Keratinocyte (primary cell): ENCODE results near the gene NCOA7. TPM values are rescaled to one million over a fixed set of nuclear protein-coding genes. Genes with fewer than 3 reads are reported as not detected.

ENCODE experiments used
- DNase-seq: peaks from one replicate; pipeline ENCODE4 v3.0.0-alpha.2; 2011; ENCODE audit warnings: low read depth, missing footprints, low spot score
- FAIRE-seq: peaks from 2 replicates; lab custom pipeline; 2011; peaks lifted over from hg19 to GRCh38; lab: Jason Lieb, UNC
- H2AFZ ChIP-seq: 2 replicates; pipeline ENCODE4 v1.6.0; 2012; ENCODE audit warnings: low read length, control low read depth, inconsistent platforms; ENCODE audit not compliant: control insufficient read depth
- H3K27ac ChIP-seq: 2 replicates; pipeline ENCODE4 v1.5.1; 2011; ENCODE audit warnings: low read length; ENCODE audit not compliant: control insufficient read depth, insufficient read depth
- H3K27me3 ChIP-seq: 3 replicates; pipeline ENCODE4 v1.6.0; 2011; ENCODE audit warnings: low read length; ENCODE audit not compliant: control insufficient read depth, insufficient read depth; ENCODE audit errors: extremely low read depth
- H3K36me3 ChIP-seq, 2 experiments: 2 replicates in 1 of 2; 3 replicates in 1 of 2; pipeline ENCODE4 v1.5.1; 2011; ENCODE audit warnings: low read length in 2 of 2, mild to moderate bottlenecking in 1 of 2; ENCODE audit not compliant: control insufficient read depth in 2 of 2, insufficient read depth in 2 of 2; ENCODE audit errors: extremely low read depth in 1 of 2
- H3K4me1 ChIP-seq: 3 replicates; pipeline ENCODE4 v1.5.1; 2011; ENCODE audit warnings: low read length; ENCODE audit not compliant: control insufficient read depth, insufficient read depth; ENCODE audit errors: extremely low read depth
- H3K4me2 ChIP-seq: 3 replicates; pipeline ENCODE4 v1.6.0; 2011; ENCODE audit warnings: low read depth, low read length; ENCODE audit not compliant: control insufficient read depth, insufficient read depth; ENCODE audit errors: extremely low read depth
- H3K4me3 ChIP-seq, 3 experiments: fragments of 200-600 bp in 1 of 3; sonication (generic) in 1 of 3; 2 replicates in 2 of 3; 3 replicates in 1 of 3; pipeline ENCODE4 v1.5.1; 2011 to 2016; ENCODE audit warnings: low read length in 3 of 3, mild to moderate bottlenecking in 3 of 3, control low read depth in 2 of 3, inconsistent platforms in 1 of 3, low read depth in 1 of 3, mixed read lengths in 1 of 3, mixed run types in 1 of 3, moderate library complexity in 1 of 3; ENCODE audit not compliant: control insufficient read depth in 2 of 3, insufficient read depth in 2 of 3; ENCODE audit errors: extremely low read depth in 1 of 3
- H3K79me2 ChIP-seq: 2 replicates; pipeline ENCODE4 v1.6.0; 2012; ENCODE audit warnings: low read length; ENCODE audit not compliant: control insufficient read depth, insufficient read depth
- H3K9ac ChIP-seq: 3 replicates; pipeline ENCODE4 v1.6.0; 2011; ENCODE audit warnings: low read length; ENCODE audit not compliant: control insufficient read depth, insufficient read depth; ENCODE audit errors: extremely low read depth
- H3K9me1 ChIP-seq: 3 replicates; pipeline ENCODE4 v1.6.0; 2011; ENCODE audit warnings: low read length; ENCODE audit not compliant: control insufficient read depth, insufficient read depth; ENCODE audit errors: extremely low read depth
- H3K9me3 ChIP-seq: 2 replicates; pipeline ENCODE4 v1.5.1; 2012; ENCODE audit warnings: low read depth, low read length; ENCODE audit not compliant: control insufficient read depth
- H4K20me1 ChIP-seq: 3 replicates; pipeline ENCODE4 v1.6.0; 2011; ENCODE audit warnings: low read length; ENCODE audit not compliant: control insufficient read depth, insufficient read depth; ENCODE audit errors: extremely low read depth
- CTCF ChIP-seq, 3 experiments: IDR thresholded peaks in 1 of 3; conservative IDR thresholded peaks in 1 of 3; optimal IDR thresholded peaks in 1 of 3; 2 replicates in 2 of 3; 3 replicates in 1 of 3; pipeline versions ENCODE3 to v1.5.1; 2011; ENCODE audit warnings: low read length in 3 of 3, mild to moderate bottlenecking in 3 of 3, moderate library complexity in 2 of 3, control low read depth in 1 of 3, inconsistent platforms in 1 of 3; ENCODE audit not compliant: insufficient read depth in 2 of 3; ENCODE audit errors: extremely low read depth in 1 of 3
- EZH2 ChIP-seq: IDR thresholded peaks from one replicate; pipeline ENCODE4 v1.6.1; 2012; ENCODE audit warnings: inconsistent platforms, mild to moderate bottlenecking, low read length, moderate library complexity
- dilution Hi-C: fragments of 300-500 bp; cut with MboI; formaldehyde crosslinking; loops from one replicate; pipeline ENCODE4 v1.7.0; 2020; ENCODE audit warnings: low sequenced_read_pairs; ENCODE audit not compliant: extremely low pct_ligation_motif_present
- polyA plus RNA-seq, 5 experiments: library from polyadenylated mRNA; depleted of rRNA in 3 of 5; stranded (reverse) in 3 of 5; stranded (forward) in 1 of 5; unstranded in 1 of 5; fragments of >200 nt; gene quantifications; 1 replicate in 1 of 5; 2 replicates in 3 of 5; 3 replicates in 1 of 5; pipeline versions ENCODE4 v1.2.1 to v1.2.3, GENCODE V29; 2011 to 2012; ENCODE audit warnings: missing spikeins in 2 of 5, low read depth in 1 of 5, low replicate concordance in 1 of 5

Gene NCOA7
- polyA plus RNA-seq, 1 donor (not counting 4 experiments of a cell fraction or from before 2014, with no cell fraction given), result 20.5 TPM

- TF ChIP-seq EZH2 (no peak), CTCF (optimal IDR thresholded peaks at IDR 0.05 in 1 of 3, IDR thresholded peaks at IDR 0.05 in 1 of 3, conservative IDR thresholded peaks at IDR 0.05 in 1 of 3; ENCODE audit: extremely low read depth in 1 of 3, insufficient read depth in 2 of 3, low read length in 3 of 3) (no peak)
- dilution Hi-C loops, result no loop called here
Observed at GRCh38 chr6:125857846-125858245, 67.1 kb downstream of the NCOA7 start.

GRCh38 chr6:125858427-125859320 lies 67.9 kb downstream of the NCOA7 start:
- DNase-seq, result no peak
- no peak overlapping the region for H2AFZ ChIP-seq
- H4K20me1 ChIP-seq, result no peaks in the 10 kb centered on the region
- no peaks in the 10 kb centered on the region for H3K27me3 ChIP-seq
- no peaks in the 10 kb centered on the region for H3K4me1 ChIP-seq
- TF ChIP-seq EZH2, result no peak
- peak; percentile 89 to 95 (median 93) for TF ChIP-seq CTCF (optimal IDR thresholded peaks at IDR 0.05 in 1 of 3, IDR thresholded peaks at IDR 0.05 in 1 of 3, conservative IDR thresholded peaks at IDR 0.05 in 1 of 3; ENCODE audit: extremely low read depth in 1 of 3, insufficient read depth in 2 of 3, low read length in 3 of 3)
- no peak overlapping the region for H3K4me2 ChIP-seq
- no peaks in the 10 kb centered on the region for H3K79me2 ChIP-seq
- H3K4me3 ChIP-seq, result no peak overlapping the region
- peak; percentile 98 for FAIRE-seq
- no peaks in the 10 kb centered on the region for H3K9me1 ChIP-seq
- no peak overlapping the region for H3K9ac ChIP-seq
- dilution Hi-C loops, result no loop called here
- H3K27ac ChIP-seq, result no peak overlapping the region
- no peaks in the 10 kb centered on the region for H3K36me3 ChIP-seq
- H3K9me3 ChIP-seq, result no peaks in the 10 kb centered on the region

More at GRCh38 chr6:125857846-125858245, 67.1 kb downstream of the NCOA7 start:
- Histone ChIP-seq H3K79me2 (no peaks in the 10 kb centered on the region), H3K27me3 (no peaks in the 10 kb centered on the region), H4K20me1 (no peaks in the 10 kb centered on the region), H3K9me1 (no peaks in the 10 kb centered on the region), H2AFZ (no peak overlapping the region), H3K4me2 (no peak overlapping the region), H3K9me3 (no peaks in the 10 kb centered on the region), H3K27ac (no peak overlapping the region), H3K36me3 (no peaks in the 10 kb centered on the region), H3K9ac (no peak overlapping the region), H3K4me1 (no peaks in the 10 kb centered on the region), H3K4me3 (no peak overlapping the region)
- DNase-seq (no peak), FAIRE-seq (no peak)
